AG09309 (cell line): ENCODE measurements around the gene SPAG7.

Source experiments
- DNase-seq: peaks from one replicate; pipeline ENCODE4 v3.0.0-alpha.2; 2010; ENCODE audit warnings: low read depth
- H3K4me3 ChIP-seq: 2 replicates; pipeline ENCODE4 v1.5.1; 2011; ENCODE audit warnings: mild to moderate bottlenecking, low read depth, low read length, moderate library complexity; ENCODE audit not compliant: control insufficient read depth
- CTCF ChIP-seq: IDR thresholded peaks from 2 replicates; pipeline ENCODE4 v1.5.1; 2011; ENCODE audit warnings: mild to moderate bottlenecking, low read depth, low read length, inconsistent platforms; ENCODE audit not compliant: insufficient read depth, control insufficient read depth; ENCODE audit errors: missing control alignments

The SPAG7 gene

GRCh38 chr17:4913994-4914393, 53.6 kb downstream of the SPAG7 start:
- H3K4me3 ChIP-seq: no peak overlapping the region
- DNase-seq: no peak
- TF ChIP-seq CTCF: no peak
